GM12872 (cell line): Measurements from ENCODE around the gene DHCR7.

Experiments used
- TF ChIP-seq, protein P1 (sequence below): IDR thresholded peaks from 3 replicates; pipeline ENCODE4 v1.5.1; 2011; ENCODE audit warnings: low read depth, mild to moderate bottlenecking, low read length, moderate library complexity; ENCODE audit not compliant: insufficient read depth

The DHCR7 gene, protein sequence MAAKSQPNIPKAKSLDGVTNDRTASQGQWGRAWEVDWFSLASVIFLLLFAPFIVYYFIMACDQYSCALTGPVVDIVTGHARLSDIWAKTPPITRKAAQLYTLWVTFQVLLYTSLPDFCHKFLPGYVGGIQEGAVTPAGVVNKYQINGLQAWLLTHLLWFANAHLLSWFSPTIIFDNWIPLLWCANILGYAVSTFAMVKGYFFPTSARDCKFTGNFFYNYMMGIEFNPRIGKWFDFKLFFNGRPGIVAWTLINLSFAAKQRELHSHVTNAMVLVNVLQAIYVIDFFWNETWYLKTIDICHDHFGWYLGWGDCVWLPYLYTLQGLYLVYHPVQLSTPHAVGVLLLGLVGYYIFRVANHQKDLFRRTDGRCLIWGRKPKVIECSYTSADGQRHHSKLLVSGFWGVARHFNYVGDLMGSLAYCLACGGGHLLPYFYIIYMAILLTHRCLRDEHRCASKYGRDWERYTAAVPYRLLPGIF

DNA sequence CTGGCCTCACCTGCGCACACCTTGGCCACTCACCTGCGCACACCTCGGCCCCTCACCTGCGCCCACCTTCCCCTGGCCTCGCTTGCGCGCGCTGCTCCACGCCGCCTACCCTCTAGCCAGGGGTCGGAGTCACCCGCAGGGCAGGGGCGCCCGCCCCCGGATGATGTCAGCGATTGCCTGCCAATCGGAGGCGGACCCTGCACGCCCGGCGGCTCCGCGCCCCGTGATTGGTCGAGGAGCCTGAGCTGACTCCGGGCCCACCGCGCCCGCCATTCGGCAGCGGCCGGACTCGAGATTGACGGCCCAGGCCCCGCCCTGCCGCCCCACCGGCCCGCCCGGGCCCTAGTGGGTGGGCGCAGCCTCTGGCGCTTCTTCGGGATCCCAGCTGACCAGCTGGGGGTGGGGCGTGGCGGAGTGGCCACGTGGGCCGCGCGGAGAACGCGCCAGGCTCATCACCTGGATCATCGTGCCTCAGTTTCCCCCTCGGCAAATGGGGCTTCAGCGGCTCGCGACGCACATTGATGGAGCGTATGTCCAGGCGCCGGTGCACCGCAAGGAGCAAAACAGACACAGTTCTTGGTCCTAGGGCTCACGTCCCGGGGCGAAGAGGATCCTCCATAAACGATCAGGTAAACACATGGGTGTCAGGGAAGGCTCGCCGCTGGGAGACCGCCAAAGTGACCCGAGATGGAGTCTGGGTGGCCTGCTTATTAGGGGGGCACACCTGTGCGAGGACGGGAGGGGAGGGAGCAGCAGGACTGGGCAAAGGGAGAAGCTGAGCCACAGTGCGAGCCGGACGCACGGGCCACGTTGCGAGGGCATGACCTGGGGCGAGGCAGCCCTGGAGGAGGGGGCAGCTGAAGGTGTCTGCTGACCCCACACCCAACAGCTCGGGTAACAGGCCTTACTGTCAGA, at the start of gene DHCR7:
Gene DHCR7, minus strand, starts transcription at position 137 of the 915 bp plus-strand sequence. CDS start 3,441 bp downstream, outside the sequence.
- TF ChIP-seq, protein P1, sequence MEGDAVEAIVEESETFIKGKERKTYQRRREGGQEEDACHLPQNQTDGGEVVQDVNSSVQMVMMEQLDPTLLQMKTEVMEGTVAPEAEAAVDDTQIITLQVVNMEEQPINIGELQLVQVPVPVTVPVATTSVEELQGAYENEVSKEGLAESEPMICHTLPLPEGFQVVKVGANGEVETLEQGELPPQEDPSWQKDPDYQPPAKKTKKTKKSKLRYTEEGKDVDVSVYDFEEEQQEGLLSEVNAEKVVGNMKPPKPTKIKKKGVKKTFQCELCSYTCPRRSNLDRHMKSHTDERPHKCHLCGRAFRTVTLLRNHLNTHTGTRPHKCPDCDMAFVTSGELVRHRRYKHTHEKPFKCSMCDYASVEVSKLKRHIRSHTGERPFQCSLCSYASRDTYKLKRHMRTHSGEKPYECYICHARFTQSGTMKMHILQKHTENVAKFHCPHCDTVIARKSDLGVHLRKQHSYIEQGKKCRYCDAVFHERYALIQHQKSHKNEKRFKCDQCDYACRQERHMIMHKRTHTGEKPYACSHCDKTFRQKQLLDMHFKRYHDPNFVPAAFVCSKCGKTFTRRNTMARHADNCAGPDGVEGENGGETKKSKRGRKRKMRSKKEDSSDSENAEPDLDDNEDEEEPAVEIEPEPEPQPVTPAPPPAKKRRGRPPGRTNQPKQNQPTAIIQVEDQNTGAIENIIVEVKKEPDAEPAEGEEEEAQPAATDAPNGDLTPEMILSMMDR = no peak

GRCh38 chr11:71496421-71496820, 48.2 kb upstream of the DHCR7 start:
- TF ChIP-seq, protein P1 = no peak

- TF ChIP-seq, protein P1 = no peak
Measured at GRCh38 chr11:71495286-71496230, 47.4 kb upstream of the DHCR7 start.

DNA sequence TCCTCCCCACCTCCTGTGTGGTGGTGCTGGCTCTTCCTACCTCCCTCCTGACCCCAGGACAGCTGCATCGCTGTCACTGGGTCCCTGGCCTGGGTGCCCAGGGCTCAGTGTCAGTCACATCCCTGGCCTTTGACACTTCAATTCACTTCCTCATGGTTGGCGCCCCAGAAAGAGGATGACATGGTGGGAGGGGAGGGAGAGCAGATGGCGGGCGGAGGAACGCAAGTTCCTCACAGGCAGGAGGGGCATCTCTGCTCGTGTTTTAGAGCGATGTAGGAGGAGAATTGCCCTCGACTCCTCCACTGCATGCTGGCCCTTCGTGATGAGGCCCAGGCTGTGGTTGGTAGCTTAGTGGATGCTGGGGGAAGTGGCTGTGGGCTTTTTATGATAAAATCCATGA, 43.7 kb upstream of the DHCR7 start:
- TF ChIP-seq, protein P1 = no peak

- TF ChIP-seq, protein P1 = no peak
Measured at GRCh38 chr11:71491531-71491930, 43.3 kb upstream of the DHCR7 start.

GRCh38 chr11:71490731-71491390, 42.7 kb upstream of the DHCR7 start:
- TF ChIP-seq, protein P1 = no peak
